Left hindlimb (tissue), 1 donor: Measurements from ENCODE around the gene LRRK1.

Experiments
- DNase-seq: peaks from one replicate; pipeline ENCODE4 v3.0.0-alpha.2; 2018

LRRK1 gene

DNA sequence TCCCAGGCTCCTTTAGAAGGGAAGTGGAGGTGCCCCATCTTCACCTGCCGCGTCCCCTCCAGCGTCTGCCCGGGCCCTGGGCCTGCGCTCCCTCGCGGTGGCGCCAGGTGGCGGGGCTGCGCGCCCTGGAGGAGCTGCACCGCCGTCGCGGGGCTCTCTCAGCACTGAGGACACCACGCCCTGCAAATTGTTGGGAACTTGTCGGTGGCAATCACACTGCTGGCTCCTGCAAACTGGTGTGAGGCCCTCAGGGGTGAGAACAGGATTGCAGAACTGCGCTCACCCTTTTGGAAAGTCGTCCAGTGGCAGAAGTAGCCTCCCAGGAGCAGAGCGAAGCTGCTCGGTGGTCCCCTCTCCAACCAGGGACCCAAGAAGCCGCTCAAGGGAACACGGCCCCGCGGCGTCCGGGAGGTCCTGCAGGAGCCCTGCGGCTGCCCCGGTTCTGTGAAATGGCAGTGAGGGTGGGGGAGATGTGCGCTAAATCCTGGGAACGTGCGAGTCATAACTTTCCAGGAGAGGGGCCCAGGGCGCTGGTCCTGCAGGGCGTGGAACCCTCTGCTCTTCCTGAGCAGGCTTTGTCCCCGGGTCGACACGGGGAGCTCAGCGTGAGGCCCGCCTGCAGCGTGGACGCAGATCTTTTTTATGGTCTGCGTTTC is 995 bp upstream of the LRRK1 start:
- peak; percentile 79 for DNase-seq

DNA sequence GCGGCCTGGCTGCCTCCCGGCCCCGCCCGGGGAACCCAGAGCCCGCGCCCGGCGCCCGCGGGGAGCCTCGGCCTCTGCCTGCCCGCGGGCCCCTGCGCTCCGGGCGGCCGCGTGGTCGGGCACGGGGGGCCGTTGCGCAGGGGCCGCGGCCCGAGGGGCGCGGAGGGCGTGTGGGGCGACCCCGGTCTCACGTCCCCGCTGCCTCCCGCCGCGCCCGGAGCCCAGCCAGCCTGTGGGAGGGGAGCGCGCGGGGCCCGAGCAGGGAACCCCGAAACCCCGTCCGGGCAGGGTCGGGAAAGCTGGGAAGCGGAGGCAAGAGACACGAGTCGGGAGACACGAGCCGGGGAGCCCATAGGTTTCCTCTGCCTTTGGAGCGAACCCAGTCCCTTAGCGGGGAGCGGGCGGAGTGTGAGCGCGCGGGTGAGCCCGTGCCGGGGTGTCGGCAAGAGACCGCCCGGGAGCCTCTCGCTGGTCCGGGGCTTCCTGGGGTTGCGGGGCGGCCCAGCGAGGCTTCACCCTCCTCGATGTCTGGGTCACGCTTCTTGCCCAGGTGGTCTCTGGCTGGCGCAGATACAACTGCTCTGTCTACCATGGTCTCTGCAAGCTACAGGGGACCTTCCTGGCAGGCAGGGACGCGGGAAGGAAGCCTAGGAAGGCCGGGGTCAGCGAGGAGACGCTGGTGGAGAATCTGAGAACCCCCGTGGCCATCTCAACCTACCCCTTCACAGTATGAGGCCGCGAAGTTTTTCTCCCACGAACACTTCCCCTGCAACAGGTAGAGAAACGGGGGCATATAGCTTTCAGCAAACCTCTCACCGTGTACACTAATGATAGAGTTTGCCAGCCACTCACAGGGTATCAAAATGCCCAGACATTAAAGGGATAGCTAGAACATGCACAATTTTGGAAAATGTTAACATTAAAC is 586 bp downstream of the LRRK1 start:
- peak; percentile 59 for DNase-seq

DNA sequence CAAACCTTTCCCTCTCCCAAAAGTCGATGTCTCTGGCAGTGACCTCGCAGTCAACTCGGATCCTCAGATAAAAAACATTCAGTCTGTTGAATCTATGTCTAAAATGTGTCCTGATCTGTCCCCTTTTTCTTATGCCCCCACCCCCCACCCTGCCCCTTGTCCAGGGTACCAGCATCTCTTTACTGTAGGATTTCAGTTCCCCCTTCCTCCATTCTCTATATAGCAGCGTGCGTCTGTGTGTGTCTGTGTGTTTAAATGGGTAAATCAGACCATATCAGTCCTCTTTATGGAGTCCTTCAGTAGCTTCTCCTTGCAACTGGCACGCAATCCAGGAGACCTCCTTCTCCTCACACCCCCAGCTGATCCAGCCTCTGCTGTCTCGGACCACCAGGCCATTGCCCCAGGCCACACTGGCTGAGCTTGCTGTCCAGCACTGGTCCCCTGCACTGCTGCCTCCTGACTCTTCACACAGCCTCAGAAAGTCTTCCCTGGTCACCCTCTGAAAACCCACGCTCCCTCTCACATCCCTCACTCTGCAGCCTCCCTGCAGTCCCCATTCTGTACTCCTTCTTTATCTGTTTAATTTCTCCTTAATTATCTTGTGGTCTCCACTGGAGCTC is 1.5 kb downstream of the LRRK1 start:
- DNase-seq: no peak

DNA sequence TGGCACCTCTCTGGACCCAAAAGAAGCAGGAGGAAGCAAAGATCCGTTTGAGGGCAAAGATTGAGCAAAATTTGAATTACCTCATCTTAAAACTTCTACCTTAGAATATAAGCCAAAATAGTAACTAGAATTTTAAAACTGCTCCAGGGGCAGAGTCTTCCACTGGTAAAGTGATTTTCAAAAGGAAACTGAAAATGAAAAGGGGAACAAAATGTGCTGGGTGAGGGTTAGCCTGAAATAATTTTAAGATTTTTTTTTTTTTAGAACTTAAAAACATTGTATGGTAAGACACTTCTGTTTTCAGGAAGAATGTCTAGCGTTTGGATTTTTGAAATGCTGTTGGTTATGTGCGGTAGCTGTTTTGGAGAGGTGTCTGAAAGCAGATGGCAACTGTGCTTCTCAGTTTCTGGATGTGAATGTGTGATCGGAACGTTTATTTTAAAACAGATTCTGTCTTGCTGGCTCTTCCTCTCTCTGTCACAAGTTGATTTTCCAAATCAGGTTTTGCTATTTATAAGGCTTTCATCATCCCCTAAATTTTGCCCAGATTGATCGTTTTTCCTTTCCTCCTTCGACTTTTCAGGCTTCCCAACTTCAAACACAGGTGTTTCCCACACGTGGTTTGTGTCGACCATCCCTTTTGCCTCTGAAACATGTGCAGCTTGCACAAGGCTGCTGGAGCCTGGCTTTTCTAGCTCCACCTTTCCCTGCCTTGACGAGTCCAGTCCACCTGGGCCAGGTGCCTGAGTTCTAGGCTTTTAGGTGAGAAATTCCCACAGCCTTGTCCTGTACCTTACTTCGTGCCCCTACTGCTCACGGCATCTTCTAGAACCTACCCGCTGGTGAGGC is 3.3 kb downstream of the LRRK1 start:
- DNase-seq: no peak

DNA sequence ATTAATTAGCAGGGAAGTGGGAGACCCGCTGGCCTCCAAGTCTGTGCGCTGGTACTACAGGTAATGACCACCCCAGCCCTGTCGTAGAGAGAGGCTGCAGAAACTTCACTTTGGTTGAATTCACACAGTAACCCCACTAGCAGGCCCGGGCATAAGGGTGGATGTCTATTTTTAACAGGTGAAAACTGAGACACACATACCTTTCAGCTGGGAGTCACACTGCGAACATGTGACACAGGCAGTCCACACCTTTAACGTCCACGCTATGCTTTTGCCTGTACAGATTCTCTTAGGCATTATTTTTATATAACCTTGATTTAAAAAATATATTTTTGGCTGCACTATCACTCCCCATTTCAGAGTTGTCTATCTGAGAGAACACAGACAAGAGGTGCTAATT is 3.9 kb downstream of the LRRK1 start:
- no peak for DNase-seq

DNA sequence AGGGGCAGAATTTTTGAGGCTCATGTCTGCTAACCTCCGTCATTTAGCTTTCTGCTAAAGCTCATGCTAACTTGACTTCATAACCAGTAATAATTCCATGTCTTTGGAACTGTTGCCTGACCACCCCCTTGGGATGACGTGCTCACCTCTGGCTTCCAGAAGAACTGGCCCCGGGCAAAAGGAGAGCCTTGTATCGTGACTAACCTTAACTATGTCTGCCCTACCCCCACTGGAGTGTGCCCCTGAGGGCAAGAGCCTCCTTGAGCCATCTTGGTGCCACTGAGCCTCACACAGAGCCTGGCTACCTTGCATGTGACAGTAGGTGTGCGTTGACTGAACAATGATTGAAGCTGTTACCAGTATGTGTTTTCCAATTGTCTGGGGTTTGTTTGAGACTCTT is 4.7 kb downstream of the LRRK1 start:
- no peak for DNase-seq

DNA sequence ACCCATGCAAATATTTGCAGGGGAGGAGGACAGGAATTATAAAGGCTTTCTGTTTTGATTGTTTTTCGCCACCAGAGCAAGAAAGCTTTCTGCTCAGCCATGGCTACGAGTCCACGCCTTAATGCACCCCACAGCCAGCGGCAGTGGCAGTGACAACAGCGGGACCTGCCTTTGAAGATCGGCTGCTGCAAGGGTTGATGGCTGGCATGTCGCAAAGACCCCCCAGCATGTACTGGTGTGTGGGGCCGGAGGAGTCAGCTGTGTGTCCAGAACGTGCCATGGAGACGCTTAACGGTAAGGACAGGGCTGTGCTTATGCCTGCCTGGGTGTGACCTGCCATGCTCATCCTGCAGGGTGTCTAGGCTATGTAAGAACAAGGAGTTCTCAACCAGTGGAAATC is 5.3 kb downstream of the LRRK1 start:
- no peak for DNase-seq

DNA sequence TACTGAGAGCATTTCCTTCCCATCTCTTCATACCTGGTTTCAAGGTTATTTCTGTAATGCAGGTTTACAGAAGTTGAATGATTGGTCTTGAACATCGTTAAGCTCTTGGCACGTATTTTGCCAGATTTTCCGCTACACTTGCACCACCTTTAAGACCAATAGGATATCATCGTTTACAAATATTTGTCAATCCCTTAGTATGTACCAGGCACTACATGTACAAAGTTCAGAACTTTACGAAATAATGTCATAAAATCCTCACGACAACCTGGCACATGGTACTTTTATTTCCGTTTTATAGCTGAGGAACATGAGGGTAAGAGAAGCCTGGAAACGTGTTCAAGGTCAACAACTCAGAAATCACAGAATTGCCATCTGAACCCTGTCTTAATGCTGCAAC is 6.3 kb downstream of the LRRK1 start:
- DNase-seq: no peak

DNA sequence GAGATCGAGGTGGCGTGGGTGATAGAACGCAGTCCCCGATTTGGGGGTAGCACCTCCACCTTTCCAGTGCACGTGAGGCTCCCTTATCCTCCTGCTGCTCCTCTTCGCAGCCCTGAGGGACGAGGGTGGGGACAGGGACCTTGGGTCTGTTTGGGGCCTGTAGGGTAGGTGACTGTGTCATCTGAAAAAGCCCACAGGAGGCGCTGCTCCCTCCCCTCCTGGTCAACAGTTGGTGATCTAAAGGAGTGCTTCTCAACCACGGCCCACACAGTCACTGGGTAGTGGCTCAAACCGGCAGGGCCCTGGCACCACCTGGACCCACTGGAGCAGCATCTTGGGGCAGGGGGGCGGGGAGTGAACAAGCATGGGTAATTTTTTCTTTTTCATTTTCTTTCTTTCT is 7.1 kb downstream of the LRRK1 start:
- DNase-seq: no peak

DNA sequence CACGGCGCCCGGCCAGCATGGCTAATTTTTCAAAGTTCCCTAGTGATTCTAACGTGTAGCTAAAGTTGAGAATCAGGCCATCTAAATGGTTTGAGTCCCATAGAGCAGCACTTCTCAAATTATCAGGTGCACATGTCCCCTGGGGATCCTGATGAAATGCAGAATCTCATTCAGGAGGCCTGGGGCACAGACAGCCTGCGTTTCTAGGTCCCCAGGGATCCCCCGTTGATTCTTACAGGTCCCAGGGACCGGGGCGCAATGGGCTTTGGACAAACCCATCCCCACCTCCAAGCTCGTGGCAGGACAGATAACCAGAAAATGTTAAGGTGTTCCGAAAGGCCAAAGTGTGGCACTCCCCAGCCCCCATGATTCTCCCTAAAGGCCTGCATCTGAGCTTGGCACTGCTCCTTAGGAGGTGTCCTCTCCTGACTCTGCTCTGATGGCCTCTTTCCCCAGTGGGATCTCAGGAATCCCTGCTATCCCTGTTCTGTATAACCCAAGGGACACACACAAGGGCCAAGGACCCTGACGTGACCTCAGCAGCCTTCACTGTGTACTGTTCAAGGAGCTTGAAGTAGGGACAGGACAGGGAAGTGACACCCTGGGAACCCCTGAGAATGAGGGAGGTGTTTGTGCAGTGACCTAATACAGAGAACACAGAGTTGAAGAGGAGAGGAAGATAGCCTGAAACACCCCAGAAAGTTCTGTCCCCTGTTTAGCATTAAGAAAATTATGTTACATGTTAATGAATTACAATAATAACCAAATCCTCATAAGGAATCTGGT is 8.0 kb downstream of the LRRK1 start:
- no peak for DNase-seq

DNA sequence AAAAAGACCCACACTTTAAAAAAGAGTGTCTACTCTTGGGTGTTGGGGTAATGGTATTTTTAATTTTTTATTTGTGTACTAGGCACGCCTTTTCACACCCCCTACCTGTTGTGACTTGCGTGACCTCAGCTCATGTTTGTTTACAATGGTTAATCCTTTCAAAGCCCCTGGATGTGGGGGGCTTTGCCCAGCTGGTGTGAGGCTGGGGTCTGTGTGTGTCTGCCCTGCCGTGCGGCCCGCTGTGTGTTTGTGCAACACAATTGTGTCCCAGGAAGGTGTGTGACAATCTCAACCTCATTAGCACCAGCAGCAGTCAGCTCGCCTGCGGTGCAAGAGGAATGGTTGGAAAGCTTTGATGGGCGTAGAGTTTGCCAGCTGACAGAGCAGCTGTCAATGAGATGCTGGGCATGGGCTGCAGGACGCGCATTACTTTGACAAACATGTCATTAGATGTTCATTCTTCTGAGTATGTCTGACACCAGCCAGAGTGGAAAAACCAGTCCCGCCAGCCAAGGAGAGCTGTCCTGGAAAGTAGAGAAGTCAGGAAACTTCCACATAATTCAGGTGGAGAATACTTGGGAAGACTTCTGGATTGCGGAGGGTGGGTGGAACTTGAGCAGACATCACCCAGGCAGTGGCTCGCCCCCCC is 9.6 kb downstream of the LRRK1 start:
- no peak for DNase-seq

DNA sequence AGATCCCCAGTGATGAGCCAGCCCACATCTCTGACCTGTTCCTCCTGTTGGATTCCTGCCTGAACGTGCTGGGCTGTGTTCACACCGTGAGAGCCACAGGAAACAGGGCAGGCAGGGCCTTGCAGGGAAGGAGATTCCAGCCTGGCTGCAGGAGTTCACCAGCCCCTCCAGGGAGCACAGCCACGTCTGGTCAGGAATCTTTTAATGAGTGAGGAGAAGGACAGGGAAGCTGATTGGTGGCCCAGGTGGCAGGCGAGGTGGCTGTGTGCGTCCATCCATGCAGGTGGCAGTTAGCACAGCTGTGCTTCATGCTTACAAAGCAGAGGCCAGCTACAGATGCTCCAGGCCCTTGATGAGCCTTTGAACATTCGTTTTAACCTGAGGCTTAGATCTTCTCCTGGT is 10.5 kb downstream of the LRRK1 start:
- no peak for DNase-seq

DNA sequence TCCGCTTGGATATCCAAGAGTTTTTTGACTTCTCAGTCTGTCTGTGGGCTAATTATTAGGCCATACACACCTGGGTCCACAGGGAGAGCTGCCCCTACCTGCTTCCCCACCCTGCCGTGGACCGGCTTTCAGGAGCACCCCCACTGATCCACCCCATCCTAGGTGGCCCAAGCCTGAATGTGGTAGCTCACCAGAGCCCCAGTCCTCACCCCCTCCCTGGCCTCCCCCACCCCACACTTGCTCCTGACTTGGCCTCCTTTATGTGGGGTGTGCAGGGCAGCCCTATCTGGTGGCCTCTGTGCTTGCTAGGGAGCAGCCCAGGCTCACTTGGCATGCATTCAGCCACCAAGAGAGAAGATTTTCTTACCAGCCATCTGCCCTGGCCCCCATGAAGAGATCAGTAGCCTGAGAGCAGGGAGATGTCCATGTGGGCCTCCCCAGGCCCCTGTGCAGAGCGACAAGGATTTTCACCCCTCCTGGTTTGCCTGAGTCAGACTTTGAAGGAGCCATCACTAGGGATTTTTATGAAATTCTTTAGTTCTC is 11.2 kb downstream of the LRRK1 start:
- no peak for DNase-seq

DNA sequence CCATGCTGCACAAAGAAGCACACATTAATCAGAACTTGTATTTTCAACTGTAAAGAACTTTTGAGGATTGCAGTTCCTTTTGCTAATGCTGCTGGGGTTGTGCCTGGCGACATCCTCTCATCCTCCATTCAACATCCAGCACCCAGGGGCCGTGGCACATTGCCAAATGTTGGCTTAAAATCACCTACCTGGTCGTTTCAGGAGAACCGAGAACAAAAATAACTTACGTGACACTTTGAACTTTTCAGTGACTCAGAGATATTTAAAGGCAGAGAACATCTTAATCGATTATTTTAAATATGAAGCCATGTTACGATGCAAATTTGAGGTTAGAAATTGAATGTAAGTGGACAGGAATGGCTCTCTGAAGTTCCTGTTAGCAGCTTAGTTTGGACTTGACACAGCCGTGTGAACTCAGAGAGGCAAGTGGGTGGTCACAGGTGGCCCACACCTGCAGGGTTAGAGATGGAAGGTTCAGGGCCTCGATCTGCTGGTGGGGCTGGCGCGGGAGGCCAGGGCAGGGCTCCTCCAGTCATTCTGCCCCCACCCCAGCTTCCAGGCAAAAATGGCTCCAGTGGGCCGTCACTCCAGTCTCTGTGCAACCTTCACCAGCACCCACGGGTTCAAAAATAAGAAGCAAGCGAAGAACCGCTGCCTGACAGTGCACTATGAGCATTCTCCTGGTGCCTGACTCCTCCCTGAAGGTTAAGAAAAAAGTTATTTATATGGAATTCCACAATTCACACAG is 12.2 kb downstream of the LRRK1 start:
- DNase-seq: no peak

DNA sequence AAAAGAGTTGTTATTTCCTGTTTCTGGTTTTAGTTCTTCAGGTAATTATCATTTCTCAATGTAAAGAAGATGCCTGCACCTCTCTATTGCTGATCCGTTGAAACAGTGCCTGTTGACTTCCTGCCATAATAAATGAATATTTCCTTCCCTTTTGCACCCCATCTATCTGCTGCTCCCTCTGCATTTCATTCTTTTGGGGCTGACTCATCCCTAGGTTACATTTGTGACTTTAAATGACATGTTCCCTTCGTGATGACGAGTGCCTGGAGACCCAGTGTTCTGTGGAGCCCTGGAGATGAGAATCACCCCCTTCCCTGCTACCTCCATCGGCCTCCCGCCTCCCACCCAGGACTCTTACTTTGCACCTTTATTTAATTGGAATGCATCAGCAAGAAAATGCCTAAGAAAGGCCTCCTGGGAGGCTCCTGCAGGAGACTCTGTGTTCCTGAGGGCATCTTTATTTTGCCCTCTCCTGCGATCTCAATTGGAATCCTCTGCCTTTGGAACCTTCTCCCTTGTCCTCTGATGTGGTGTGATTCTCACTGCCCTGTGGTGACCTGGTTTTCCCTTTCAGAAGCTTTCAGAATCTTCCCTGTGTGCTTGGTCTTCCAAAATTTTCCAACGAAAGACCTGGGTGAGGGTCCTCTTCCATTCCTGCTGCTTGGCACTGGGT is 13.7 kb downstream of the LRRK1 start:
- DNase-seq: no peak

DNA sequence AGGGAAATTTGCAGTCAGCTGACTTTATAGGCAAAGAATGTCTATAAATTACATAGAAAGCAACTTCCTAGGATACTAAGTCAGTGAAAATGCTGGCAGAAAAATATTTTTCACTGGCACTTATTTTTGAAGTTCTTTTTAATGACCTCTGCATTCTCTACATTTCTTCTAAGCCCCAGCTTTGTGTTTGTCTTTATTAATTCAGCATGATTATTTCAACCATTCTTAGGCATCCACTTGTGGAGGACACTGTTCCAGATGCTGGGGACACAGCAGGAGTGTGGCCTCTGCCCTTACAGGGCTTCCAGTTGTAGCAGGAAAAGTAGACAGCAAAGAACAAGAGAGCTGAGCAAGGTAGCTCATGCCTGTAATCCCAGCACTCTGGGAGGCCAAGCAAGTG is 15.0 kb downstream of the LRRK1 start:
- DNase-seq: no peak

DNA sequence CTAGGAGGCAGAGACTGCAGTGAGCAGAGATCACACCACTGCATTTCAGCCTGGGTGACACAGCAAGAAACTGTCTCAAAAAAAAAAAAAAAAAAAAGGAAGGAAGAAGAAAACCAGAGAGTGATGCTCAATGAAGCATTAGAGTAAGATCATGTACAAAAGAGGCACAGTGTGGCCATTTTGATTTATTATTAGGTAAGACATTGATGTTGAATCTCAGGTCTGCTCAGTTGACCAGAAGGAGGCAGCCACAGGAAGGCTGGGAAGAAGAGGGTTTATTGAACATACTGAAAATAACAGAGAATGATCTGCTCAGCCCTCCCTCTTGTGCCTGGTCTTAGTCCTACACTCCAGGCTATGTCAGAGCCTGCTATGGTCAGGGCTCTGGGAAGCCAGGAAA is 15.6 kb downstream of the LRRK1 start:
- no peak for DNase-seq

DNA sequence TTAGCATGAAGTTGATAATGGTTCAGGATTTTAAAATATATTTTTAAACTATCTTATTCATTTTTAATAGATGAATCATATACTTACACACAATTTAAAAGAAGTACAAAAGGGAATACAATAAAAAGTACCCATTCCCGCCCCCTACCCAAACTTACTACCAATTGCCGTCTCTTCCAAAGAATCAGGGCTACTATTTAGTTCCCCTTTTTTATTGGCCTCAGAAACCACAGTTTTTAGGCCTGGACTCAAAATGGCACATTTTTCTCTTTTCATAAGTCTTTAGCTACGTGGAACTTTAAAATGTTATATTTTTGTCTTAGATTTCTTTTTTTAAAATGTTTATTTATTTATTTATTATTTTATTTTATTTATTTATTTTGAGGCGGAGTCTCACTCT is 18.0 kb downstream of the LRRK1 start:
- DNase-seq: no peak

DNA sequence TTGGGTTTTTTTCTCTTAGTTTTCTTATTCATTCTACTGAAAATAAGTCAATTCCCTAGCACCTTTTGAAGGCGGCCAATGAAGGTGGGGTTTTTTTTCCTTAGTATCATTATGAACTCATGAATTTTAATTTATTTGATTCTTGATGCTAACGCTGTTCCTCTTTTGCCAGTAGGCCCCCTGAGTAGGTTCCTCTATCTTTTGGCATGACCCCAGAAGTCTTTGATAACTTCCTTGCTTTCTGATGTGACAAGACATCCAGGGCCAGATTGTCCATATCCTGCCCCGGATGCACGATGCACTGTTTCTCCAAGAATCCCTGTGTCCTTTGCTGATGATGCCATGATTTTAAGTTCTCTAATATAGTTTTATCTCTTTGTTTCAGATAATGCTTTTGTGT is 20.6 kb downstream of the LRRK1 start:
- no peak for DNase-seq

DNA sequence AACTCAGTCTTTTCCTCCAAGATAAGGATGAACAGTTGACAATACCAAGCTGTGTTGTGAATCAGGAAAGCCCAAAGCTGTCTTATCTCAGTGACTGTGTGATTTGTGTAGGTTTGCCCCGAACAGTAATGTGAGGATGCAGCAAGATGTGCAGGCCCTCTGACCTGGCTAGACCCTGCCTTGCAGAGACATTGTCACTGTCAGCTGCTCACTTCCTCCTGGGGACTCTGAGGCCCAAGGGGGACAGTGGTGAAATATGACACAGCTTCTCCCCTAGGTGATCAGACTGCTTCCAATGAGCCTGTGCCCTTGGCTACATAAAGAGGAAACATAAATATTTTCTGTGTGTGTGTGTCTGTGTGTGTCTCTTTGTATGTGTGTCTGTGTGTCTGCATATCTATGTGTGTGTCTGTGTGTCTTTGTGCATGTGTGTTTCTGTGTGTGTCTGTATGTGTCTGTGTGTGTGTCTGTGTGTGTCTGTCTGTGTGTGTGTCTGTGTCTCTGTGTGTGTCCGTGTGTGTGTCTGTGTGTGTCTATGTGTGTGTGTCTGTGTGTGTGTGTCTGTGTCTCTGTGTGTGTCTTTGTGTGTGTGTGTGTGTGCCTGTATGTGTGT is 21.7 kb downstream of the LRRK1 start:
- DNase-seq: no peak
